SH-SY5Y (cell line): ENCODE measurements around the gene FGFR4.

Source experiments
- GATA2 ChIP-seq: IDR thresholded peaks from 2 replicates; pipeline ENCODE4 v1.6.1; 2011; ENCODE audit warnings: mild to moderate bottlenecking, low read depth, low read length
- GATA3 ChIP-seq: IDR thresholded peaks from 2 replicates; pipeline ENCODE4 v1.6.1; 2011; ENCODE audit warnings: low read depth, mild to moderate bottlenecking, low read length, moderate library complexity

- TF ChIP-seq GATA2 (no peak), GATA3 (no peak)
These were observed 4.5 kb downstream of the FGFR4 start for GRCh38 chr5:177091232-177091631.
